ENCODE results near the gene NR4A1. TPM values are rescaled to one million over a fixed set of nuclear protein-coding genes. Genes with fewer than 3 reads are reported as not detected.

Gene NR4A1
- polyA plus RNA-seq, 1 donor from 2014 or later = 3.4 TPM

DNA sequence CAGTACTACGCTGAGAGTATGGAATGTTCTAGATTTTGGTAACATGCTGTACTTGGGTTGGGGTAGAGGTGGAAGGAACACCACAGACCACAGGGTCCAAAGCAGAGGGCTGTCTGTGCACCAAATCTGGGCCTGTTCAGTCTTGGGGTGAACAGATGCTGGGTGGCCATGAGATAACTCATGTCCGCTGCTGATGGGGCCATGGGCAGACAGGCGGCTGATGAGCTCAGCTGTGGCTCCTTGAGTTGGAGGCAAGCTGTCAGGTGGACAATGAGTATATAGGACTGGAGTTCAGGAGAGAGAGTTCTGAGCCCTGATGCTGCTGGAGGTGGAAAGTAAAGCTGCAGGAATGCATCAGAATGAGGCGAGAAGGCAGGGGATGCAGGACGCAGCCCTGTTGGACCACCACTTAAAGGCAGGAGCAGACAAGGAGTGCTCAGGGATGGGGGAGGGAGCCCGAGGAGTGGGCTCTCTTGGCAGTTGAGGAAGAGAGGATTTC lies 34.5 kb downstream of the NR4A1 start:
- H3K9me3 ChIP-seq (ENCODE audit: low read length) = no peaks in the 10 kb centered on the region
- H3K27ac ChIP-seq (ENCODE audit: low read length) = no peak overlapping the region
- H3F3A ChIP-seq (ENCODE audit: insufficient read depth, low read length, poor library complexity, severe bottlenecking) = no peaks in the 10 kb centered on the region
- H3K27me3 ChIP-seq (ENCODE audit: insufficient read depth, low read depth, low read length) = no peaks in the 10 kb centered on the region
- H3K4me2 ChIP-seq (ENCODE audit: low read length) = no peak overlapping the region
- no peaks in the 10 kb centered on the region for H4K20me1 ChIP-seq (ENCODE audit: insufficient read depth)
- no peak for TF ChIP-seq MXI1 (conservative IDR thresholded peaks at IDR 0.05; ENCODE audit: poor library complexity, severe bottlenecking)
- no peak for TF ChIP-seq CTCF (IDR thresholded peaks at IDR 0.05; ENCODE audit: poor library complexity, severe bottlenecking)
- no peak for TF ChIP-seq EP300 (conservative IDR thresholded peaks at IDR 0.05; ENCODE audit: poor library complexity, severe bottlenecking)
- TF ChIP-seq, protein P1, sequence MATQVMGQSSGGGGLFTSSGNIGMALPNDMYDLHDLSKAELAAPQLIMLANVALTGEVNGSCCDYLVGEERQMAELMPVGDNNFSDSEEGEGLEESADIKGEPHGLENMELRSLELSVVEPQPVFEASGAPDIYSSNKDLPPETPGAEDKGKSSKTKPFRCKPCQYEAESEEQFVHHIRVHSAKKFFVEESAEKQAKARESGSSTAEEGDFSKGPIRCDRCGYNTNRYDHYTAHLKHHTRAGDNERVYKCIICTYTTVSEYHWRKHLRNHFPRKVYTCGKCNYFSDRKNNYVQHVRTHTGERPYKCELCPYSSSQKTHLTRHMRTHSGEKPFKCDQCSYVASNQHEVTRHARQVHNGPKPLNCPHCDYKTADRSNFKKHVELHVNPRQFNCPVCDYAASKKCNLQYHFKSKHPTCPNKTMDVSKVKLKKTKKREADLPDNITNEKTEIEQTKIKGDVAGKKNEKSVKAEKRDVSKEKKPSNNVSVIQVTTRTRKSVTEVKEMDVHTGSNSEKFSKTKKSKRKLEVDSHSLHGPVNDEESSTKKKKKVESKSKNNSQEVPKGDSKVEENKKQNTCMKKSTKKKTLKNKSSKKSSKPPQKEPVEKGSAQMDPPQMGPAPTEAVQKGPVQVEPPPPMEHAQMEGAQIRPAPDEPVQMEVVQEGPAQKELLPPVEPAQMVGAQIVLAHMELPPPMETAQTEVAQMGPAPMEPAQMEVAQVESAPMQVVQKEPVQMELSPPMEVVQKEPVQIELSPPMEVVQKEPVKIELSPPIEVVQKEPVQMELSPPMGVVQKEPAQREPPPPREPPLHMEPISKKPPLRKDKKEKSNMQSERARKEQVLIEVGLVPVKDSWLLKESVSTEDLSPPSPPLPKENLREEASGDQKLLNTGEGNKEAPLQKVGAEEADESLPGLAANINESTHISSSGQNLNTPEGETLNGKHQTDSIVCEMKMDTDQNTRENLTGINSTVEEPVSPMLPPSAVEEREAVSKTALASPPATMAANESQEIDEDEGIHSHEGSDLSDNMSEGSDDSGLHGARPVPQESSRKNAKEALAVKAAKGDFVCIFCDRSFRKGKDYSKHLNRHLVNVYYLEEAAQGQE (IDR thresholded peaks at IDR 0.05; ENCODE audit: borderline replicate concordance) = no peak
- no peak for TF ChIP-seq EZH2 (IDR thresholded peaks at IDR 0.05; ENCODE audit: borderline replicate concordance, insufficient read depth, low read length, poor library complexity, severe bottlenecking)
- TF ChIP-seq TAF1 (IDR thresholded peaks at IDR 0.05; ENCODE audit: low read depth) = no peak
- TF ChIP-seq POLR2AphosphoS5 (IDR thresholded peaks at IDR 0.05) = no peak
- no peak for TF ChIP-seq SMC3 (conservative IDR thresholded peaks at IDR 0.05; ENCODE audit: poor library complexity)
- TF ChIP-seq RAD21 (conservative IDR thresholded peaks at IDR 0.05) = no peak
- no peak overlapping the region for H2AFZ ChIP-seq (ENCODE audit: low read depth, low read length)
- no peak overlapping the region for H3K9ac ChIP-seq (ENCODE audit: low read length)
- H3K9me2 ChIP-seq (ENCODE audit: insufficient read depth, low read length) = no peaks in the 10 kb centered on the region
- no peaks in the 10 kb centered on the region for H3K36me3 ChIP-seq (ENCODE audit: insufficient read depth, low read length)
- no peaks in the 10 kb centered on the region for H3K79me2 ChIP-seq (replicated peaks; ENCODE audit: insufficient read depth, low read length)
- no peak overlapping the region for H3K4me3 ChIP-seq (ENCODE audit: low read length)

DNA sequence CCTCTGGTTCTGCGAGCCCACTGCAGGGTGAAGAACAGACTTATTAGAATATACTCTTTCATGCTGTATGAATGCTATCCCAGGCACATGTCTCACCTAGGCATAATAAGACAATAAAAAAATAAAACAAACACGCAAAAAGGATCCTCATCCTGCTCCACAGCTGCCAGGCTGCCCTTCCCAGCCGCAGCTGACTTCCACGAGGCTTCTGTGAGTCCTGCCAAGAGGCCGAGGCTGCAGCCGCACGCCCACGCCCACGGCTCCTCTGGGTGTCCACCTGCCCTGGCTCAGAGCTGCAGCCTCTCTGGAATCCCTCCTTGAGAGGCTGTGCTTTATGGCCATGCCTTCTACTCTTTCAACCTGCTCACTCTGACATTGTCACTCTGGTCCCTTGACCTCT lies 35.1 kb downstream of the NR4A1 start:
- H3K27ac ChIP-seq (ENCODE audit: low read length) = no peak overlapping the region
- no peak overlapping the region for H2AFZ ChIP-seq (ENCODE audit: low read depth, low read length)
- H4K20me1 ChIP-seq (ENCODE audit: insufficient read depth) = no peaks in the 10 kb centered on the region
- no peak overlapping the region for H3K4me3 ChIP-seq (ENCODE audit: low read length)
- no peaks in the 10 kb centered on the region for H3K9me2 ChIP-seq (ENCODE audit: insufficient read depth, low read length)
- no peaks in the 10 kb centered on the region for H3K9me3 ChIP-seq (ENCODE audit: low read length)
- H3K4me2 ChIP-seq (ENCODE audit: low read length) = no peak overlapping the region
- H3K79me2 ChIP-seq (replicated peaks; ENCODE audit: insufficient read depth, low read length) = no peaks in the 10 kb centered on the region
- no peaks in the 10 kb centered on the region for H3K36me3 ChIP-seq (ENCODE audit: insufficient read depth, low read length)
- TF ChIP-seq SMC3 (conservative IDR thresholded peaks at IDR 0.05; ENCODE audit: poor library complexity) (no peak), RAD21 (conservative IDR thresholded peaks at IDR 0.05) (no peak)
- H3F3A ChIP-seq (ENCODE audit: insufficient read depth, low read length, poor library complexity, severe bottlenecking) = no peaks in the 10 kb centered on the region
- no peaks in the 10 kb centered on the region for H3K27me3 ChIP-seq (ENCODE audit: insufficient read depth, low read depth, low read length)
- H3K9ac ChIP-seq (ENCODE audit: low read length) = no peak overlapping the region

Measured in neural cell (in vitro differentiated cells).